IPS-20b (cell line): ENCODE measurements around the gene PDC.
"Not testable (repeated sequence)": the region's sequence is repeated elsewhere in the genome, so short reads cannot be mapped to it uniquely, and the experiment has no call there.

ENCODE experiments used
- H3K27ac ChIP-seq: one replicate; pipeline ENCODE4 v1.5.1; 2013; ENCODE audit warnings: low read length
- H3K27me3 ChIP-seq: 2 replicates; pipeline ENCODE4 v1.6.1; 2013; ENCODE audit warnings: mild to moderate bottlenecking, low read length, inconsistent platforms; ENCODE audit not compliant: insufficient read depth
- H3K36me3 ChIP-seq: 2 replicates; pipeline ENCODE4 v1.6.1; 2013; ENCODE audit warnings: low read depth, mild to moderate bottlenecking, inconsistent platforms, low read length, moderate library complexity; ENCODE audit not compliant: insufficient read depth
- H3K4me1 ChIP-seq: 2 replicates; pipeline ENCODE4 v1.6.1; 2013; ENCODE audit warnings: mild to moderate bottlenecking, control low read depth, inconsistent platforms, low read length, moderate library complexity; ENCODE audit not compliant: insufficient read depth
- H3K4me3 ChIP-seq: 2 replicates; pipeline ENCODE4 v1.5.1; 2013; ENCODE audit warnings: mild to moderate bottlenecking, low read length, inconsistent platforms
- H3K9ac ChIP-seq: 2 replicates; pipeline ENCODE4 v1.6.1; 2013; ENCODE audit warnings: low read depth, mild to moderate bottlenecking, inconsistent platforms, low read length, moderate library complexity
- H3K9me3 ChIP-seq: 2 replicates; pipeline ENCODE4 v1.6.1; 2013; ENCODE audit warnings: mild to moderate bottlenecking, low read depth, low read length, inconsistent platforms; ENCODE audit not compliant: insufficient read depth

The PDC gene

DNA sequence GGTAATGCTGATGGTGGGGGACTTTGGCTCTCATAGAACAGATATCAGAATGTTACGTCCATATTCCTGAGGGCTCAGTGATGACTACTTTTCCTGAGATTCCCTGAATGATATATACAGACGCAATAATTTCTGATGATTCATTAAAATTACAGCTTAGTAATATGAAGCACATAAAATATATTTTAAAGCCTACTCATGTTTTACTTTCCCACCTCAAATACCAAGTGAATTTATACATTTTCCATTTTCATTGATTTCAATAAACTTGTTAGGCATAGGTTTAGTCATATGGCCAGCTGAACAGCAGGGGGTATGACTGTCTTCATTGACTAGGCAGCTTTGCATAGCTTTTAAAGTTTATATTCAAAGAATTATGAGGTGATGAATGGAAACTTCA, 26.2 kb upstream of the PDC start:
- H3K27ac ChIP-seq = no peak overlapping the region
- H3K4me3 ChIP-seq = no peak overlapping the region
- no peaks in the 10 kb centered on the region for H3K27me3 ChIP-seq
- no peaks in the 10 kb centered on the region for H3K36me3 ChIP-seq
- H3K9me3 ChIP-seq = no peaks in the 10 kb centered on the region
- H3K9ac ChIP-seq = no peak overlapping the region
- no peaks in the 10 kb centered on the region for H3K4me1 ChIP-seq

DNA sequence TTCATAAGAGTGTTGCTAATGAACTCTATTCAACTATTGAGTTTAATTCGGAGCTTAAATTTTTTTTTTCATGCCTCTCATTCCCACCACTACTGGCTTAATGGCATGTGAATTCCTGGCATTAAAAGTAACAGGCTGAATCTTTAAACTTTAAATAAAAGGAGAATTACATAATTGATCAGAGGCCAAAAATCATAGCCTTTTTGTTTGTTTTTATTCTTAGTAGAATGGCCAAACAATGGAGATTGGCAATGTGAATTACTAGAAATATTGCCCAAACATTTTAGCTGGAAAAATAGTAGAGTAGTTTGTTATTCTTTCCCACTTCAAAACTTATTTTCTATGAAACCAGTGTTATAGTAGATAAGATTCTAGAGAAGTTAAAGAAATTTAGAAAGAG, 25.1 kb upstream of the PDC start:
- H3K9ac ChIP-seq = no peak overlapping the region
- H3K4me1 ChIP-seq = no peaks in the 10 kb centered on the region
- no peaks in the 10 kb centered on the region for H3K36me3 ChIP-seq
- no peak overlapping the region for H3K4me3 ChIP-seq
- no peaks in the 10 kb centered on the region for H3K27me3 ChIP-seq
- no peaks in the 10 kb centered on the region for H3K9me3 ChIP-seq
- H3K27ac ChIP-seq = no peak overlapping the region

DNA sequence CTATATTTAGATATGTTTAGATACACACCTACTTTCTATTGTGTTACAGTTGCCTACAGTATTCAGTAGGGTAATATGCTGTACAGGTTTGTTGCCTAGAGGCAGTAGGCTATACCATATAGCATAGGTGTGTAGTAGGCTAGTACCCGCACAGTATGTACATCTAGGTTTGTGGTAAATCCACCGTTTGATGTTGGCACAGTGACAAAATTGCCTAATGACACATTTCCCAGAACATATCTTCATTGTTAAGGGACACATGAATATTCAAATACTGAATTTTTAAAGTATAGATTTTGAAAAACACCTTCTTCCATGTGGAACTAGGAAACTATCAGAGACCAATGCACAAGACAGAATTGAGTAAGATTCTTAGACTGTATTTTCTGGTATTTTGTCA, 22.6 kb upstream of the PDC start:
- H3K9me3 ChIP-seq = no peaks in the 10 kb centered on the region
- H3K36me3 ChIP-seq = no peaks in the 10 kb centered on the region

DNA sequence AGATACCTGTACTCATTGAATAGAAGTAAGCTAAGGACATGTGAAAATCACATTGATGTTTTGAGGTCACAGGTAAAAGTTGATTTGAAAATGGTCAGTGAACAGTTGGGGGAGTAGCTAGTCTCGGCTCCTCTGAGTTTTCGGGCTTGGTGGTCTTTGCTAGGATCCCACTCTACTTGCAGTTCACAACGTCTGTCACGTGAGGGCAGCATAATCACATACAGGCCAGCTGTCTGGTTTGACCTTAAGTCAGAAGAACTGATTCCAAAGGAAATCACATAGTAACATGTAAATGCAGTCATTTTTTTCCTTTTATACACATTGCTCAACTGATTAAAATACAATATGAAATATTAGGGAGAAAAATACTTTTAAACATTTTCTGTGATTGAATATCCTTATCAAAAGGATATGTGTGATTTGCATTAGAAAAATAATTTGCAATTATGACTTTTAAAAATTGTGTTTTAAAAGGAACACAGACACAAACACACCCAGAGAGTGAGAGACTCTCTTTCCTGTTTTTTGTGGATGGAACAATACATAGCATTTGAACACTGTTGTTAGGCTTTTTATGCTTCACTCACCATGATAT, 21.8 kb upstream of the PDC start:
- no peaks in the 10 kb centered on the region for H3K9me3 ChIP-seq
- no peaks in the 10 kb centered on the region for H3K36me3 ChIP-seq
- no peaks in the 10 kb centered on the region for H3K4me1 ChIP-seq
- H3K27me3 ChIP-seq = no peaks in the 10 kb centered on the region
- no peak overlapping the region for H3K9ac ChIP-seq
- no peak overlapping the region for H3K27ac ChIP-seq
- H3K4me3 ChIP-seq = no peak overlapping the region

More for the DNA sequence above, 22.6 kb upstream of the PDC start:
- Histone ChIP-seq H3K9ac (no peak overlapping the region), H3K27ac (no peak overlapping the region), H3K27me3 (no peaks in the 10 kb centered on the region), H3K4me1 (no peaks in the 10 kb centered on the region), H3K4me3 (no peak overlapping the region)

DNA sequence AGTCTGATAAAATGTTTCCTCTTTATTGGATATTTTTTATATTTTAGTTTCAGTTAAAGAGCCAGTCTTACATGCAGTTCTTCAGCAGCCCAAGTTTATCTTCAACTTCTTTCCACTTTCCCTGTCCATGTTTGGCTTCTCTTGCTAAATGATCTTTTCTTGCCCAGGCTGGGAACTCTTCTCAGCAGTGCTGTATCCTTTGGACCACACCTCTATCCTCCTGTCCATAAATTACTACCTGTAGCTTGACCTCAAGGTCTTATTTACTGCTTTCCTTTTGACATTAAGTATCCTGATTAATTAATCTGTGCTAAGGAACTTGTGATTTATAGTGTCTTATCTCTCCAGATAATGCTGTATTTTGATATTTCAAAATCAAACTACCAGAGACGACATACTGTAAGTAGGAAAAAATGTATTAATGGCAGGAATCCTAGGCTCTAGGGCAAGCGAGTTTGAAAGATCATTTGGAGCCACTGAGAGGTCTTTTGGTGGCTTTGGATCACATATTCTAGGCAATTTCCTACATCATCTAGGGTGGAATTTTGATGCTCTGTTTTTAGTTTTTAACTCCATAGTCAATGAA, 20.5 kb upstream of the PDC start:
- no peaks in the 10 kb centered on the region for H3K36me3 ChIP-seq
- no peak overlapping the region for H3K9ac ChIP-seq
- no peaks in the 10 kb centered on the region for H3K4me1 ChIP-seq
- no peaks in the 10 kb centered on the region for H3K27me3 ChIP-seq
- H3K9me3 ChIP-seq = no peaks in the 10 kb centered on the region
- no peak overlapping the region for H3K4me3 ChIP-seq
- H3K27ac ChIP-seq = no peak overlapping the region

DNA sequence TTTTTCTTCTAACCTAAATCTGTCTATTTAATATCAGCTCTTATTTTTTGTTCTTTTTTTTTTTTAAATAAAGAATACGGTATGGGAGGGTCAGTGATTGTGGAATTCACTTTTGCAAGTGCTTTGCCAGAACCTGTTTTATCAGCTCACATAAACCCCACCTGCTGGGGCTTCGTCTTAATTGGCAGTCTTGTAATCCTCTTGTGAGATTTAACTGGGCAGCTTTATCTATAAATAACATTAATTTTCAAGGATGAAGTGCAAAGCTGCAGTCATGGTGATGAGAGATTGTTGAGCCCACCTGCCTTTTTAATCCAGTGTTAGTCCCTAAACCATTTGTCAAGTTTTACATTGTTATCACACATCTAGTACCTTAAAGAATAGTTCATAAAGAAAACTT, 18.2 kb upstream of the PDC start:
- H3K4me1 ChIP-seq = no peaks in the 10 kb centered on the region
- no peaks in the 10 kb centered on the region for H3K36me3 ChIP-seq
- no peaks in the 10 kb centered on the region for H3K27me3 ChIP-seq
- no peak overlapping the region for H3K9ac ChIP-seq
- no peak overlapping the region for H3K27ac ChIP-seq
- no peak overlapping the region for H3K4me3 ChIP-seq
- no peaks in the 10 kb centered on the region for H3K9me3 ChIP-seq

DNA sequence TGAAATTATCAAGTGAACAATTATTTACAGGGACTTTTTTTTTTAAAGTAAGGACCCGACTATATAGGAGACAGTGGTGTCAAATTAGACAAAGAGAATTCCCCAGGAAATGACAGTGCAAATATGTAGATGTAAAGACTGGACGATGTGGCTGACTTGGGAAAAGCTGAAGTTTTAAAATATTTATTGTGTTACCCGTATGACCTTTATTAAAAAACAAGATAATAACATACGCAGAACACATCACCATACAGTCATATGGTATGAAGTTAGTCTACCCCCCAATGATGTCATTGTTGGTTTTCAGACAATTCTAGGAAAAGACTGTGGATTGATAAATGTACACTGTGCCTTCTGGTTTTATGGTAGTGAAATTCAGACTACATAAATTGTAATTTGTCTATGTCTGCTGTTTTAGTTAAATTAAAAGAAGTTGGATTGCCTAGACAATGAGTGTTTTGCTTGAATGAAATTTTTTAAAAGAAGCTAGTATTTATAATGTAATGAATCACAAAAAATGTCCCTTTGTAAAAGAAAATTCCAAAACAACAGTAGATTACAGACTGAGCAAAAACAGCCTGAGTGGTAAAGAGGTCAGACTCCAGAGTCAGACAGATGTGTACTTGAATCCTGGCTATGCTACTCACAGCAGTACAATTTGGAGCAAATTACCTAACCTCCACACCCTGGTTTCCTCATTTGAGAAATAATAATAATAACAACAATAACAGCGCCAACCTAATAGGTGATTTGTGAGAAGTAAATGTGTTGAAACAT, 15.5 kb upstream of the PDC start:
- H3K27ac ChIP-seq = no peak overlapping the region

DNA sequence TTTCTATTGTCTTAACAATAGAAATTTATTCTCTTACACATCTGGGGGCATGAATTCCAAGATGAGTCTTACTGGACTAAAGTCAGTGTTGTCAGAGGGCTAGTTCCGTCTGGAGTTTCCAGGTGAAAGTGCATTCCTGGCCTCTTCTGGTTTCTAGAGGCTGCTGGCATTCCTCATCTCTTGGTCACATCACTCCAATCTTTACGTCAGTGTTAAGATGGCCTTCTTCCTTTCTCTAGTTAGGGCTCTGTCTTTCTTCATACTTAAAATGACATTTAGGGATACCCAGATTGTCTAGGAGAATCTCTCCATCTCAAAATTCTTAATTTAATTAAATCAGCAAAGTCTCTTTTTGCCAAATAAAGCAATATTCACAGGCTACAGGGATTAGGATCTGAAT, 13.3 kb upstream of the PDC start:
- no peak overlapping the region for H3K4me3 ChIP-seq

More for the DNA sequence above, 15.5 kb upstream of the PDC start:
- H3K36me3 ChIP-seq = no peaks in the 10 kb centered on the region
- H3K4me3 ChIP-seq = no peak overlapping the region
- H3K9me3 ChIP-seq = no peaks in the 10 kb centered on the region
- H3K4me1 ChIP-seq = no peaks in the 10 kb centered on the region
- no peak overlapping the region for H3K9ac ChIP-seq
- H3K27me3 ChIP-seq = no peaks in the 10 kb centered on the region

DNA sequence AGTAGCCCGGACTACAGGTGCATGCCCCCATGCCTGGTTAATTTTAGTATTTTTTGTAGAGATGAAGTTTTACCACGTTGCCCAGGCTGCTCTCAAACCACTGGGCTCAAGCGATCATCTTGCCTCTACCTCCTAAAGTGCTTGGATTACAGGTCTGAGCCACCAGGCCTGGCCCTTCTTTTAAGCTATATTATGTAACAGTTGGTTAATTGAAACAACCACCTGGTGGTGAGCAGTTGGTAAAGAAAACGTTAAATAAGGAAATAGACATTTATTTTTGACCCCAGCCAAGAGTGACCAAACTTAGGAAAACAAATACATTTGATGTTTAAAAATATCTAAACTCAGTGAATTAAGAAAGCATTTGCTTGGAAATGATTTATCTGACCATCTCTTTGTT, 12.1 kb upstream of the PDC start:
- Histone ChIP-seq H3K4me1 (no peaks in the 10 kb centered on the region), H3K9me3 (no peaks in the 10 kb centered on the region), H3K36me3 (no peaks in the 10 kb centered on the region), H3K9ac (no peak overlapping the region), H3K4me3 (no peak overlapping the region), H3K27me3 (no peaks in the 10 kb centered on the region), H3K27ac (no peak overlapping the region)

More for the DNA sequence above, 13.3 kb upstream of the PDC start:
- Histone ChIP-seq H3K36me3 (no peaks in the 10 kb centered on the region), H3K4me1 (no peaks in the 10 kb centered on the region), H3K27me3 (no peaks in the 10 kb centered on the region), H3K9me3 (no peaks in the 10 kb centered on the region), H3K27ac (no peak overlapping the region), H3K9ac (no peak overlapping the region)

DNA sequence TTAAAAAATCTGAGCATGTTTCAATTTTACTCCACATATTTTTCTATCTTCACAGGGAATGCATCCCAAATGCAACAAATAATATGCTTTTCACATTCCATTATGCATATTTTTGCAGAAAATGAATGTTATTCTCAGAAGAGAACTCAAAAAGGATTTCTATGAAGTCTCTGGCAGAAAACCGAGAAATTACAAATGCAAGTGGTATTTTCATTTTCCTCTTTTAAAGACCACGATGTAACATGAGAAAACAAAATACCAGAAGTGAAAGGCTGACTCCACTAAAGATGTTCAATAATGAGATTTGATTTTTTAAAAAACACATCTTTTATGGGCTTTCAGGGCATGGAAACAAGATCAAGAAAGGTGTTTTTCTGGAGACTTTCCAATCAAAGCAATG, 5.0 kb upstream of the PDC start:
- Histone ChIP-seq H3K4me3 (no peak overlapping the region), H3K27ac (no peak overlapping the region), H3K36me3 (no peaks in the 10 kb centered on the region), H3K27me3 (no peaks in the 10 kb centered on the region), H3K4me1 (no peaks in the 10 kb centered on the region), H3K9me3 (no peaks in the 10 kb centered on the region), H3K9ac (no peak overlapping the region)

DNA sequence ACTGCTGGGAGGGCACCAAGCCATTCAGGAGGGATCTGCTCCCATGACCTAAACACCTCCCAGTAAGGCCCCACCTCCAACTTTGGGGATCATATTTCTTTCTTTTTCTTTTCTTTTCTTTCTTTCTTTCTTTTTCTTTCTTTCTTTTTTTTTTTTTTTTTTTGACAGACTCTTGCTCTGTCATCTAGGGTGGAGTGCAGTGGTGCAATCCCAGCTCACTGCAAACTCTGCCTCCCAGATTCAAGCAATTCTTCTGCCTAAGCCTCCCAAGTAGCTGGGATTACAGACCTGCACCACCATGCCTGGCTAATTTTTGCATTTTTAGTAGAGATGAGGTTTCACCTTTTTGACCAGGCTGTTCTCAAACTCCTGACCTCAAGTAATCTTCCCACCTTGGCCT, 4.6 kb upstream of the PDC start:
- H3K27ac ChIP-seq, H3K9ac ChIP-seq, H3K4me1 ChIP-seq, H3K27me3 ChIP-seq, H3K9me3 ChIP-seq, H3K36me3 ChIP-seq, H3K4me3 ChIP-seq: not testable (repeated sequence)

DNA sequence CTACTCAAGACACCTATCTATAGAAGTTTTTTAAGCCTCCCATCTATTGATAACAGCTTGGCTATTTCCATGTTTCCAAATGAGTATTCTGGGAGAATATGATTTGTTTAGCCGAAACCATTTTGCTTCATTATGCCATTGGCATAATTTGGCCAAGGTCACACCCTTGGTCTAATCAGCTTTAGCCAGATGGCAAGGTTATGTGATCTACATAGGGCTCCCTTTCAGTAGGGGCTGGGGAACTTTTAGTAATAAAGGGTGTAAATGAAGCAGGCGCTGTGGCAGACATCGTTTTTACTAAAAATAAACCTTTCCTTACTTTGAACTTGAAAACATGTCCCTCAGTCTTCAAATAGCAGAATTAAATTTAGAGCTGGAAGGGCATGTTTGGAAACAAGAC, 3.0 kb upstream of the PDC start:
- Histone ChIP-seq H3K4me3 (no peak overlapping the region), H3K9me3 (no peaks in the 10 kb centered on the region), H3K36me3 (no peaks in the 10 kb centered on the region), H3K27ac (no peak overlapping the region), H3K27me3 (no peaks in the 10 kb centered on the region), H3K9ac (no peak overlapping the region), H3K4me1 (no peaks in the 10 kb centered on the region)
